ENCODE results near the gene GLRA1.

The GLRA1 gene

GRCh38 chr5:151924564-151925301 is at the start of gene GLRA1:
Gene GLRA1, minus strand, starts transcription at chr5:151924851. Its CDS starts 302 bp downstream, at chr5:151924549.
- peak; percentile 69 for DNase-seq

GRCh38 chr5:151970885-151971284 is 46.2 kb upstream of the GLRA1 start:
- no peak for DNase-seq

GRCh38 chr5:151967865-151968264 is 43.2 kb upstream of the GLRA1 start:
- no peak for DNase-seq

GRCh38 chr5:151966046-151966445 is 41.4 kb upstream of the GLRA1 start:
- DNase-seq: no peak

GRCh38 chr5:151964471-151964870 is 39.8 kb upstream of the GLRA1 start:
- no peak for DNase-seq

- no peak for DNase-seq
Measured at GRCh38 chr5:151961557-151961956, 36.9 kb upstream of the GLRA1 start.

- no peak for DNase-seq
Measured at GRCh38 chr5:151958111-151958510, 33.5 kb upstream of the GLRA1 start.

GRCh38 chr5:151956725-151957124 is 32.1 kb upstream of the GLRA1 start:
- DNase-seq: no peak

- no peak for DNase-seq
Measured at GRCh38 chr5:151954255-151954654, 29.6 kb upstream of the GLRA1 start.

GRCh38 chr5:151953833-151954232 is 29.2 kb upstream of the GLRA1 start:
- DNase-seq: no peak

GRCh38 chr5:151952238-151952637 is 27.6 kb upstream of the GLRA1 start:
- DNase-seq: no peak

GRCh38 chr5:151950706-151951105 is 26.1 kb upstream of the GLRA1 start:
- DNase-seq: no peak

- DNase-seq: peak; percentile 20
Measured at GRCh38 chr5:151949701-151950308, 25.2 kb upstream of the GLRA1 start.

GRCh38 chr5:151949113-151949512 is 24.5 kb upstream of the GLRA1 start:
- no peak for DNase-seq

GRCh38 chr5:151947931-151948608 is 23.4 kb upstream of the GLRA1 start:
- no peak for DNase-seq

GRCh38 chr5:151937851-151938250 is 13.2 kb upstream of the GLRA1 start:
- no peak for DNase-seq

- DNase-seq: no peak
Measured at GRCh38 chr5:151935135-151935695, 10.6 kb upstream of the GLRA1 start.

- DNase-seq: no peak
Measured at GRCh38 chr5:151931260-151931659, 6.6 kb upstream of the GLRA1 start.

- no peak for DNase-seq
Measured at GRCh38 chr5:151926188-151926587, 1.5 kb upstream of the GLRA1 start.

GRCh38 chr5:151925340-151925739 is 689 bp upstream of the GLRA1 start:
- DNase-seq: no peak

GRCh38 chr5:151923866-151924476 is 680 bp downstream of the GLRA1 start:
- DNase-seq: no peak

GRCh38 chr5:151921916-151922315 is 2.7 kb downstream of the GLRA1 start:
- DNase-seq: no peak

GRCh38 chr5:151917904-151918303 is 6.7 kb downstream of the GLRA1 start:
- DNase-seq: no peak

All from right hindlimb (tissue), 1 donor.